Cardiac fibroblast (primary cell): ENCODE data around the gene ESYT2.

Source experiments
- DNase-seq, 2 donors: peaks; one replicate each; pipeline versions ENCODE4 v3.0.0 to v3.0.0-alpha.2; 2010; ENCODE audit warnings: low read depth in 2 of 2
- H3K4me3 ChIP-seq, 2 donors: replicated peaks in 1 of 2; 1 replicate in 1 of 2; 2 replicates in 1 of 2; pipeline ENCODE4 v1.5.1; 2011; ENCODE audit warnings: low read depth in 2 of 2, low read length in 2 of 2, mild to moderate bottlenecking in 2 of 2, moderate library complexity in 1 of 2
- TF ChIP-seq, protein P1 (sequence below): IDR thresholded peaks from one replicate; pipeline ENCODE4 v1.5.1; 2011; ENCODE audit warnings: low read depth, mild to moderate bottlenecking, low read length, inconsistent platforms

ESYT2 gene

DNA sequence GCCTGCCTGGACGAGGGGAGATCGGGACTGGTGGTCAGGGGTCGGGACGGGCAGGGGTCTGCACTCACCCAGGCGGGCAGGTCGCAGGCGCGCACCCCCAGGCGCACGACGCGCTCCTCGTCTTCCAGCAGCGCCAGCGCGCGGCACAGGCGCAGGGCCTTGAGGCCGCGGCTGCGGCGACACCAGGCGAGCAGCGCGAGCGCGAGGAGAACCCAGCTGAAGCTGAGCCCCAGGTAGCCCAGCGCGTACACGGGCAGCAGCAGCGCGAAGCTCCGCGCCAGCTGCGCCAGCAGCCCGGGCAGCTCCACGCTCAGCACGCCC, 328 bp downstream of the ESYT2 start:
- TF ChIP-seq, protein P1, sequence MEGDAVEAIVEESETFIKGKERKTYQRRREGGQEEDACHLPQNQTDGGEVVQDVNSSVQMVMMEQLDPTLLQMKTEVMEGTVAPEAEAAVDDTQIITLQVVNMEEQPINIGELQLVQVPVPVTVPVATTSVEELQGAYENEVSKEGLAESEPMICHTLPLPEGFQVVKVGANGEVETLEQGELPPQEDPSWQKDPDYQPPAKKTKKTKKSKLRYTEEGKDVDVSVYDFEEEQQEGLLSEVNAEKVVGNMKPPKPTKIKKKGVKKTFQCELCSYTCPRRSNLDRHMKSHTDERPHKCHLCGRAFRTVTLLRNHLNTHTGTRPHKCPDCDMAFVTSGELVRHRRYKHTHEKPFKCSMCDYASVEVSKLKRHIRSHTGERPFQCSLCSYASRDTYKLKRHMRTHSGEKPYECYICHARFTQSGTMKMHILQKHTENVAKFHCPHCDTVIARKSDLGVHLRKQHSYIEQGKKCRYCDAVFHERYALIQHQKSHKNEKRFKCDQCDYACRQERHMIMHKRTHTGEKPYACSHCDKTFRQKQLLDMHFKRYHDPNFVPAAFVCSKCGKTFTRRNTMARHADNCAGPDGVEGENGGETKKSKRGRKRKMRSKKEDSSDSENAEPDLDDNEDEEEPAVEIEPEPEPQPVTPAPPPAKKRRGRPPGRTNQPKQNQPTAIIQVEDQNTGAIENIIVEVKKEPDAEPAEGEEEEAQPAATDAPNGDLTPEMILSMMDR, result no peak
- peak overlapping the region; percentile 83 to 91 for H3K4me3 ChIP-seq
- peak; percentile 81 to 83 for DNase-seq

DNA sequence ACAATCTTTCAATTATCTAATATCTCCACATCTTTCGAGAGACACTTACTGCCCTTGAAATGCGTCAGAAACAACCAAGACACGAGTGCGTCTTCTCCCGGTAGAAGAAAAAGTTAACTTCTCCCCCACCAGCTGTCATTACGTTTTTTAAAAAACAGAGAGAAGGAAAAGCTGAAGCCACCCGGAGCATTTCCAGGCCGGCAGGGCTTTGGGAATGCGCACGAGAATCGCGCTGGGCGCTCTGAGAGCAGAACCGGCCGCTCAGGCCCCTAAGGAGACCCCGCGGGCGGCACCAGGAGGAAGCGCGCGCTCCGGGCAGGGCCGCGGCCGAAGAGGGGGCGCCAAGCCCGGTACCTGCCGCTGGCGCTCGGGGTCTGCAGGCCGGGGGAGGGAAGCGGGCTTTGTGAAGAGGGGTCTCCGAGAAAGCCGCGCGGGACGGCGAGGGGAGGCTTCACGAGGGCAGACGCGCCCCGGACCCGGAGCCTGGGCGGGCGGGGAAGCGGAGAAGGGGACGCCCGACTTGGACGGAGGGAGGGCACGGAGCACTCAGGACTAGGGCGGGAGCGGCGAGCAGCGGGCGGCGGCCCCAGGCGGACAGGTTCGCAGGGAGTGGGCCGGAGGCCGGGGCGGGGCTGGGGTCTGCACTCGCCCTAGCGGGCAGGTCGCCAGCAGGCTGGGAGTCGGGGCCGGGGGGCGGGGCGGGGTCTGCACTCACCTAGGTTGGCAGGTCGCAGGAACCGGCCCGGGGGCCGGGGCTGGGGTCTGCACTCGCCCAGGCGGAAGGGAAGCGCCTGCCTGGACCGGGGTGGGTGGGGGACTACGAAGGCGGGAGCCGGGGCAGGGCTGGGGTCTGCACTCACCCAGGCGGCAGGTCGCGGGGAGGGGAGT, 932 bp downstream of the ESYT2 start:
- DNase-seq, result peak; percentile 50 to 51
- TF ChIP-seq, protein P1, result no peak
- H3K4me3 ChIP-seq, result peak overlapping the region; percentile 83 to 91

DNA sequence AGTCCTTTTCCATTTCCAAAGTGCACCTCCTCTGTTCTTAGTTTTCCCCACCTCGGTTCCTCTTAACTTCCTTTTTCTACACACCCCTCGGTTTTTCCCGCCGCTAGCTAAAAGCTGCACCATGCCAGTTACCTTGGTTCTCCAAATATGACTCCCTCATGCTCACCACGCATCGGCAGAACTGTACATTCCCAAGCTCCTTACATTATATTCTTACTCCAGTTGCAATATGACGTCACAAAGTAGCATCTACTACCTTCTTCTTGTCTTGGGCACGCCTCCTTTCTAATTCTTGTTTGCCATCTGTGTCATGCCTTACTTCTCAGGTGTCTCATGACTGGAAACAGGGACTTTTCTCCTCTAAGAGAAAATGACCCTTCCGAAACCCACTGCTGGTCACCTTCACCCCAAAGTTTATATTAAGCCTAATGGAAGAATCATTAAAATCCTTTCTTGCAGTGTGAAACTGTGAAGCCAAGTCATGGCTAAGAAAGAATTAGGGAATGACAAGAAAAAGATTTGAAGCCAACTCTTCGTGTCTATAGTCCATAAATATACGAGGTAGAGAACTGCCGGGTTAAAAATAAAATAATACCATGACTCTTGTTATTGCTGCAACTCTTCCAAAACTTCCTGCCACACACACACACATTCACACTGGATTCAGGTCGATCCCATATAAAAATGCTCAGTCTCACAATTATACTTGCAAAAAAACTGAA, 1.7 kb downstream of the ESYT2 start:
- DNase-seq, result peak; percentile 41 to 50
- H3K4me3 ChIP-seq, result peak overlapping the region; percentile 83 to 91
- TF ChIP-seq, protein P1, result no peak

DNA sequence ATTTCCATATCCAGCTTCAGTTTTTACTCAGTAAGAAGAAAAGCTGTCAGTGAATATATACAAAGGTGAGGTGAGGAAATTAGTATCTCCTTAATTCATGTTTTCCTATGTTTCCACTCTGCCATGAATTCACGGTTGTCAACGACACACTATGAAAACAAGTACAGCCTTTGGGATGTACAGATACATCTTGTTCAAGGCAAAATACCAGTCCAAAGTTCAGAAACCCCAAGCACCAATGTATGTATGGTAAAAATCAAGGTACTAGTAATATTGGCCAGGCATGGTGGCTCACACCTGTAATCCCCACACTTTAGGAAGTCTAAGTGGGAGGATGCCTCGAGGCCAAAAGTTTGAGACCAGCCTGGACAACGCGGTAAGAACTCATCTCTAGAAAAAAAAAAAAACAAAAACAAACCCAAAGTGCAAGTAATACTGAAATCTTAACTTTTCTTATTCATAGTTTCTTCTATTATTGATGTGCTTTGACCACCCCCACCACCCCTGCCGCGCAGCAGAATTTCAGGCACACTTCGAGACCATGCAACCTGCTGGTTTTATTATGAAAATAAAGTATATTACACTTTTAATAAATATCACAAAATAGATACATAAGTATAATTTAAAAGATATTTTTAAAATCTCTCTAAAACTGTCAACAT, 3.5 kb downstream of the ESYT2 start:
- no peak for DNase-seq
- H3K4me3 ChIP-seq, result no peak overlapping the region
- TF ChIP-seq, protein P1, result no peak

DNA sequence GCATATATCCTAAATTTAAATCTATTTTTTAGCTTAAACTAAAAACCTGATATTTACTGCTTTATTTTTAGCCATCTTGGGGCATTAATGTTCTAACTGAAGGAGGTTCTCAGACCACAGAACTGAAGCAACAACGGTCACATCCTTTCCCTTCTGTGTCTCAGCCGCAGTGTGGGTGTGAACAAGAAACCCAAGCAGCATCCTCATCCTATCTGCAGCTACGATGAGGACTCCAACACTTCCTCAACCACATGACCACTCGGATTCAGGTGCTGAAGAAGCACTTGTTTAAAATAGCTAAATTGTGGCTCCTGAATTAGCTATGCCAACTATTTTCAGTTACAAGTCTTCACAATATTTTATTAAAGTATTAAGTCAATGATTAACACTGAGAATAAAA, 5.3 kb downstream of the ESYT2 start:
- TF ChIP-seq, protein P1, result no peak
- H3K4me3 ChIP-seq, result no peak overlapping the region
- DNase-seq, result peak in 1 of 2 donors; percentile 38

GRCh38 chr7:158821171-158822031, 7.9 kb downstream of the ESYT2 start:
- TF ChIP-seq, protein P1, result no peak
- DNase-seq, result peak; percentile 77 to 93
- peak overlapping the region in 1 of 2 donors; percentile 25 for H3K4me3 ChIP-seq
